DND-41 (cell line): ENCODE results near the gene SYNJ1.

Experiments
- ATAC-seq: fragments of 200-7000 bp; cut with Tn5 transposase; 3 replicates; pipeline ENCODE4 v1.9.1; 2021; ENCODE audit warnings: low read depth; ENCODE audit not compliant: insufficient read depth
- DNase-seq: peaks from one replicate; pipeline ENCODE4 v3.0.0-alpha.2; 2020
- H2AFZ ChIP-seq: 2 replicates; pipeline ENCODE4 v1.6.0; 2012; ENCODE audit warnings: low read depth, low read length
- H3K27ac ChIP-seq: 2 replicates; pipeline ENCODE4 v1.5.1; 2012; ENCODE audit warnings: low read length, inconsistent platforms
- H3K27me3 ChIP-seq: fragments of 200-600 bp; sonication (generic); 2 replicates; pipeline ENCODE4 v1.6.0; 2012; ENCODE audit warnings: low read length, mild to moderate bottlenecking, inconsistent platforms; ENCODE audit not compliant: insufficient read depth, poor library complexity
- H3K36me3 ChIP-seq: 2 replicates; pipeline ENCODE4 v1.5.1; 2012; ENCODE audit warnings: low read length, inconsistent platforms; ENCODE audit not compliant: insufficient read depth
- H3K4me1 ChIP-seq: 2 replicates; pipeline ENCODE4 v1.5.1; 2012; ENCODE audit warnings: mild to moderate bottlenecking, low read length; ENCODE audit not compliant: insufficient read depth
- H3K4me2 ChIP-seq: 2 replicates; pipeline ENCODE4 v1.6.0; 2012; ENCODE audit warnings: mild to moderate bottlenecking, moderate library complexity, low read length, inconsistent platforms; ENCODE audit not compliant: insufficient read depth
- H3K4me3 ChIP-seq, 2 experiments: fragments of 200-600 bp in 1 of 2; shearing (Covaris generic) in 1 of 2; 2 replicates each; pipeline ENCODE4 v1.5.1; 2012 to 2016; ENCODE audit warnings: inconsistent platforms in 2 of 2, low read length in 2 of 2, mild to moderate bottlenecking in 2 of 2, low read depth in 1 of 2, moderate library complexity in 1 of 2
- H3K79me2 ChIP-seq: 2 replicates; pipeline ENCODE4 v1.6.0; 2012; ENCODE audit warnings: low read length, inconsistent platforms; ENCODE audit not compliant: insufficient read depth
- H3K9ac ChIP-seq: 2 replicates; pipeline ENCODE4 v1.6.0; 2012; ENCODE audit warnings: low read depth, mild to moderate bottlenecking, inconsistent platforms, low read length, moderate library complexity
- H3K9me3 ChIP-seq: 2 replicates; pipeline ENCODE4 v1.5.1; 2012; ENCODE audit warnings: low read length, moderate library complexity, mild to moderate bottlenecking, inconsistent platforms; ENCODE audit not compliant: insufficient read depth, severe bottlenecking
- H4K20me1 ChIP-seq: 2 replicates; pipeline ENCODE4 v1.6.0; 2012; ENCODE audit warnings: low read length; ENCODE audit not compliant: insufficient read depth
- EZH2 ChIP-seq: IDR thresholded peaks from 3 replicates; pipeline ENCODE4 v1.6.1; 2012; ENCODE audit warnings: borderline replicate concordance, low read depth, mild to moderate bottlenecking, moderate library complexity, low read length, inconsistent platforms; ENCODE audit not compliant: severe bottlenecking
- TF ChIP-seq, protein P1 (sequence below): IDR thresholded peaks from 2 replicates; pipeline ENCODE4 v1.5.1; 2012; ENCODE audit warnings: borderline replicate concordance, low read length, moderate library complexity, mild to moderate bottlenecking; ENCODE audit not compliant: poor library complexity, severe bottlenecking; ENCODE audit errors: extremely low read depth

SYNJ1 gene

DNA sequence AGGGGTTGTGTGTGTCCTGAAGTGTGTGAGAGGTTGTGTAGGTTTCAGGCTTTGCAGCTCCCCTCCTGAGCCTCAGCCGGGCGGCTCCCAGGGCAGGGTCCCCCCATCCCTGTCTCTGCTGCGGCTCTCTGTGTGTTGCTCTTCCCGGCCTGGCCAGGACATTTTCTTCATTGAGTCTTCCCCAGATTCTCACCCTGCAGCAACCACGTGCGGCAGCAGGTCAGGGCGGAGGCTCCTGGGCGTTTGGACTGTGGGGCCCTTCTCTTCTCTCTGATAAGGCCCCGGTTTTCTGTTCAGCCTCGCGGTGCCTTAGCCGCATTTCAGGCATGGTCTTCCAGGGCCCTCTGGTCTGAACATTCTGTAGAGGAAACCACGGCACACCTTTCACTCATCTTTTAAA is 140.7 kb downstream of the SYNJ1 start:
- Histone ChIP-seq H3K4me3 (no peak overlapping the region), H2AFZ (no peak overlapping the region), H3K27me3 (no peaks in the 10 kb centered on the region), H3K4me1 (no peaks in the 10 kb centered on the region), H3K36me3 (no peaks in the 10 kb centered on the region), H4K20me1 (no peaks in the 10 kb centered on the region; the same call in 1 of the 2 replicates), H3K9ac (no peak overlapping the region), H3K4me2 (no peak overlapping the region), H3K27ac (no peak overlapping the region), H3K9me3 (no peaks in the 10 kb centered on the region), H3K79me2 (no peaks in the 10 kb centered on the region)
- ATAC-seq, result no peak
- no peak for DNase-seq
- no peak for TF ChIP-seq EZH2
- TF ChIP-seq, protein P1, sequence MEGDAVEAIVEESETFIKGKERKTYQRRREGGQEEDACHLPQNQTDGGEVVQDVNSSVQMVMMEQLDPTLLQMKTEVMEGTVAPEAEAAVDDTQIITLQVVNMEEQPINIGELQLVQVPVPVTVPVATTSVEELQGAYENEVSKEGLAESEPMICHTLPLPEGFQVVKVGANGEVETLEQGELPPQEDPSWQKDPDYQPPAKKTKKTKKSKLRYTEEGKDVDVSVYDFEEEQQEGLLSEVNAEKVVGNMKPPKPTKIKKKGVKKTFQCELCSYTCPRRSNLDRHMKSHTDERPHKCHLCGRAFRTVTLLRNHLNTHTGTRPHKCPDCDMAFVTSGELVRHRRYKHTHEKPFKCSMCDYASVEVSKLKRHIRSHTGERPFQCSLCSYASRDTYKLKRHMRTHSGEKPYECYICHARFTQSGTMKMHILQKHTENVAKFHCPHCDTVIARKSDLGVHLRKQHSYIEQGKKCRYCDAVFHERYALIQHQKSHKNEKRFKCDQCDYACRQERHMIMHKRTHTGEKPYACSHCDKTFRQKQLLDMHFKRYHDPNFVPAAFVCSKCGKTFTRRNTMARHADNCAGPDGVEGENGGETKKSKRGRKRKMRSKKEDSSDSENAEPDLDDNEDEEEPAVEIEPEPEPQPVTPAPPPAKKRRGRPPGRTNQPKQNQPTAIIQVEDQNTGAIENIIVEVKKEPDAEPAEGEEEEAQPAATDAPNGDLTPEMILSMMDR, result no peak

DNA sequence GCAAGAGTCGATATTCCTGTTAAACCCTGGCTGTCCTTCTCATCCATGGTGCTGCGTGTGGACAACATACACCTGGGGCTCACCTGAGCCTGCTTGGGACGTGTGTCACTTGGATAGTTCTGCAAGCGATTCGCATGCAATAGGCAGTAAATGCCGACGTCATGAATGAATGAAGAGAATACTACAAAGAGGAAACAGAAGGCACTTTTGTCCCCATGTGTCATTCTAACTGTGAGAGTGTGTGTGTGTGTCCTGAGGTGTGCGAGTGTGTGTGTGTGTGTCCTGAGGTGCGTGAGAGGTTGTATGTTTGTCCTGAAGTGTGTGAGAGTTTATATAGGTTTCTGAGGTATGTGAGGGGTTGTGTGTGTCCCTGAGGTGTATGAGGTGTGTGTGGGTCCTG is 141.8 kb downstream of the SYNJ1 start:
- no peak for TF ChIP-seq EZH2
- TF ChIP-seq, protein P1, result no peak
- no peaks in the 10 kb centered on the region for H3K27me3 ChIP-seq
- no peaks in the 10 kb centered on the region for H3K79me2 ChIP-seq
- DNase-seq (no peak), ATAC-seq (no peak)
- no peak overlapping the region for H3K27ac ChIP-seq
- no peaks in the 10 kb centered on the region for H3K9me3 ChIP-seq
- H2AFZ ChIP-seq, result no peak overlapping the region
- H3K4me3 ChIP-seq, result no peak overlapping the region
- no peaks in the 10 kb centered on the region for H3K4me1 ChIP-seq
- no peaks in the 10 kb centered on the region; the same call in 1 of the 2 replicates for H4K20me1 ChIP-seq
- no peak overlapping the region for H3K4me2 ChIP-seq
- H3K9ac ChIP-seq, result no peak overlapping the region
- no peaks in the 10 kb centered on the region for H3K36me3 ChIP-seq

DNA sequence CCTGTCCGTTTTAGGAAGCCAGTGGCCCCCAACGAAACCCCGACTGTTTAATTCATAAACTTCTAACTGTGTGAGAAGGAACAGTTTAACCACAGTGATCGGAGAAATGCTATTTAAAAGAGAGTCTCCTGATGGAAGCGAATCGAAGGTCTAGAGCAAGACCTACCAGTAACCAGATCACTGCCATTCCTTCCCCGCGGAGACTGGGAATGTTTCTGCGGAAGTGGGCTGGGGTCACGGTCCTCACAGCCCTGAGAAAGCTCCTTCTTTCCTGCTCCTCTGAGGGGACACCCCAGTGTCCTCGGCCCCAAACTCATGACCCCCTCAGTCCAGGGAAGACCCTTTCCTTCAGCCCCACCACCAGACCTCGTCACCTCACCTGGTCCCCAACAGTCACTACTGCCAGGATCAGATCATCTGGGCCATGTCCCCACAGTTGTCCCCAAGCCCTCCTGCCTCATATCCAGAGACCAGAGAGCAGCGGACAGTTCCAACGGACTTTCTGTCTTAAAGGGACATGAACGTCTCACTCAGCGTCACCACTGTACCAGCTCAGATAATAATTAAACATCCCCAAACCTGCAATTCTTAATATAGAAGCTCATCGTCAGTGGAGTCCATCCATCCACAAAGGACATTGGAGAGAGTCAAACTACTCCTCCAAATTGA is 142.6 kb downstream of the SYNJ1 start, which contains the start of gene TCP10L:
Gene TCP10L (minus strand): TSS at position 482 of the 669 bp plus-strand sequence. CDS start 1,219 bp downstream, outside the sequence.
- ATAC-seq (no peak), DNase-seq (no peak)
- no peak within 1 kb of the TSS for H3K4me3 ChIP-seq
- H2AFZ ChIP-seq, result no peak within 1 kb of the TSS
- no peaks in the 10 kb centered on the region for H3K27me3 ChIP-seq
- no peaks in the 10 kb centered on the region for H3K9me3 ChIP-seq
- H3K79me2 ChIP-seq, result no peaks in the 10 kb centered on the region
- H3K4me1 ChIP-seq, result no peaks in the 10 kb centered on the region
- H3K9ac ChIP-seq, result no peak within 1 kb of the TSS
- H4K20me1 ChIP-seq, result no peaks in the 10 kb centered on the region; the same call in 1 of the 2 replicates
- TF ChIP-seq EZH2, result no peak
- no peak within 1 kb of the TSS for H3K4me2 ChIP-seq
- H3K36me3 ChIP-seq, result no peaks in the 10 kb centered on the region
- no peak within 1 kb of the TSS for H3K27ac ChIP-seq

DNA sequence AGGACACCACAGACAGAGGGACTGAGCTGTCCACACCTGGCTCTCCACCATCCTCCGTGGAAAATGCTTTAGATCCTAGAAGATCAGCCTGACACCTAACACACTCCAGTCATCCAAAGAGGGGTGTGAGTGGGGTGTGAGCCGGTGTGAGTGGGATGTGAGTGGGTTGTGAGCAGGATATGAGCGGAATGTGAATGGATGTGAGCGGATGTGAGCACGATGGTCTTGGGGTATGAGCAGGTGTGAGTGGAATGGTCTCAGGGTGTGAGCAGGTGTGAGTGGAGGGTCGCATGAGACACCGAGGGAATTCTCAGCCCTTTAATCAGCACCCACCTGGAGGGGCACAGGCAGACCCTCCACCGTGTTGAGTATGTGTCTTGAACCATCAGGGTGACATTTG is 143.3 kb downstream of the SYNJ1 start:
- H3K9me3 ChIP-seq, result no peaks in the 10 kb centered on the region
- no peak overlapping the region for H2AFZ ChIP-seq
- ATAC-seq, result no peak
- no peak overlapping the region for H3K4me3 ChIP-seq
- no peak for DNase-seq
- H3K27ac ChIP-seq, result no peak overlapping the region
- no peaks in the 10 kb centered on the region for H3K4me1 ChIP-seq
- H3K36me3 ChIP-seq, result no peaks in the 10 kb centered on the region
- no peaks in the 10 kb centered on the region for H3K27me3 ChIP-seq
- no peak overlapping the region for H3K4me2 ChIP-seq
- no peak overlapping the region for H3K9ac ChIP-seq
- no peak for TF ChIP-seq EZH2
- TF ChIP-seq, protein P1, result no peak
- H3K79me2 ChIP-seq, result no peaks in the 10 kb centered on the region
- H4K20me1 ChIP-seq, result no peaks in the 10 kb centered on the region; the same call in 1 of the 2 replicates
